Activated T-cell treated with anti-CD3 and anti-CD28 coated beads, Interleukin-2, amount 50 U/mL, for 24 hours (primary cell): Measurements from ENCODE around the gene AMPD3.

ENCODE experiments used
- DNase-seq: peaks from one replicate; pipeline ENCODE4 v3.0.0-alpha.2; 2020
- H3K27ac Mint-ChIP-seq: 2 replicates; pipeline ENCODE4 v1.8.0; 2020; ENCODE audit warnings: mild to moderate bottlenecking, mixed read lengths
- H3K27me3 Mint-ChIP-seq: 2 replicates; pipeline ENCODE4 v1.8.0; 2020; ENCODE audit warnings: mixed read lengths
- H3K36me3 Mint-ChIP-seq: 2 replicates; pipeline ENCODE4 v1.8.0; 2020; ENCODE audit warnings: low read depth, mixed read lengths
- H3K4me1 Mint-ChIP-seq: 2 replicates; pipeline ENCODE4 v1.8.0; 2020; ENCODE audit warnings: low read depth, mixed read lengths
- H3K4me3 Mint-ChIP-seq: 2 replicates; pipeline ENCODE4 v1.8.0; 2020; ENCODE audit warnings: mild to moderate bottlenecking, moderate library complexity, mixed read lengths
- H3K9me3 Mint-ChIP-seq: 2 replicates; pipeline ENCODE4 v1.8.0; 2020; ENCODE audit warnings: mixed read lengths

The AMPD3 gene

GRCh38 chr11:10462746-10463300 is 7.8 kb downstream of the AMPD3 start:
- no peaks in the 10 kb centered on the region for H3K27me3 Mint-ChIP-seq
- H3K9me3 Mint-ChIP-seq, result no peaks in the 10 kb centered on the region
- no peak overlapping the region for H3K4me3 Mint-ChIP-seq
- no peak overlapping the region for H3K27ac Mint-ChIP-seq
- peaks cover 24% of the 10 kb centered on the region for H3K4me1 Mint-ChIP-seq
- H3K36me3 Mint-ChIP-seq, result peaks cover 60% of the 10 kb centered on the region
- no peak for DNase-seq

- H3K9me3 Mint-ChIP-seq, result no peaks in the 10 kb centered on the region
- peaks cover 8% of the 10 kb centered on the region for H3K4me1 Mint-ChIP-seq
- H3K27me3 Mint-ChIP-seq, result no peaks in the 10 kb centered on the region
- no peak overlapping the region for H3K27ac Mint-ChIP-seq
- peaks cover 31% of the 10 kb centered on the region for H3K36me3 Mint-ChIP-seq
- no peak overlapping the region for H3K4me3 Mint-ChIP-seq
- no peak for DNase-seq
Measured at GRCh38 chr11:10473371-10473770, 18.3 kb downstream of the AMPD3 start.

GRCh38 chr11:10474551-10474950 is 19.5 kb downstream of the AMPD3 start:
- no peak overlapping the region for H3K4me3 Mint-ChIP-seq
- H3K36me3 Mint-ChIP-seq, result peaks cover 42% of the 10 kb centered on the region
- H3K4me1 Mint-ChIP-seq, result peaks cover 3% of the 10 kb centered on the region
- H3K9me3 Mint-ChIP-seq, result no peaks in the 10 kb centered on the region
- H3K27ac Mint-ChIP-seq, result peak overlapping the region; percentile 15
- DNase-seq, result no peak
- no peaks in the 10 kb centered on the region for H3K27me3 Mint-ChIP-seq

GRCh38 chr11:10476342-10476741 is 21.3 kb downstream of the AMPD3 start:
- H3K4me3 Mint-ChIP-seq, result no peak overlapping the region
- peaks cover 55% of the 10 kb centered on the region for H3K36me3 Mint-ChIP-seq
- no peaks in the 10 kb centered on the region for H3K9me3 Mint-ChIP-seq
- peak overlapping the region; percentile 60 for H3K27ac Mint-ChIP-seq
- no peaks in the 10 kb centered on the region for H3K27me3 Mint-ChIP-seq
- H3K4me1 Mint-ChIP-seq, result peaks cover 3% of the 10 kb centered on the region
- DNase-seq, result no peak

- no peak for DNase-seq
Measured at GRCh38 chr11:10476927-10477689, 22.0 kb downstream of the AMPD3 start.

GRCh38 chr11:10477690-10478046 is 22.6 kb downstream of the AMPD3 start:
- Mint-ChIP-seq H3K4me3 (no peak overlapping the region), H3K4me1 (peaks cover 3% of the 10 kb centered on the region), H3K27me3 (no peaks in the 10 kb centered on the region), H3K9me3 (no peaks in the 10 kb centered on the region), H3K36me3 (peaks cover 64% of the 10 kb centered on the region), H3K27ac (no peak overlapping the region)
- no peak for DNase-seq

More at GRCh38 chr11:10476927-10477689, 22.0 kb downstream of the AMPD3 start:
- peaks cover 61% of the 10 kb centered on the region for H3K36me3 Mint-ChIP-seq
- peaks cover 3% of the 10 kb centered on the region for H3K4me1 Mint-ChIP-seq
- no peak overlapping the region for H3K4me3 Mint-ChIP-seq
- H3K9me3 Mint-ChIP-seq, result no peaks in the 10 kb centered on the region
- H3K27ac Mint-ChIP-seq, result peak overlapping the region; percentile 60
- no peaks in the 10 kb centered on the region for H3K27me3 Mint-ChIP-seq

- Mint-ChIP-seq H3K27me3 (no peaks in the 10 kb centered on the region), H3K36me3 (peaks cover 68% of the 10 kb centered on the region), H3K9me3 (no peaks in the 10 kb centered on the region), H3K4me3 (no peak overlapping the region), H3K4me1 (peaks cover 3% of the 10 kb centered on the region), H3K27ac (peak overlapping the region; percentile 45)
- no peak for DNase-seq
Measured at GRCh38 chr11:10478066-10478465, 23.0 kb downstream of the AMPD3 start.

- Mint-ChIP-seq H3K4me1 (peaks cover 3% of the 10 kb centered on the region), H3K27me3 (no peaks in the 10 kb centered on the region), H3K4me3 (no peak overlapping the region), H3K36me3 (peaks cover 65% of the 10 kb centered on the region), H3K9me3 (no peaks in the 10 kb centered on the region), H3K27ac (no peak overlapping the region)
- DNase-seq, result peak; percentile 14
Measured at GRCh38 chr11:10478574-10479550, 23.8 kb downstream of the AMPD3 start.

- H3K4me3 Mint-ChIP-seq, result no peak overlapping the region
- DNase-seq, result peak; percentile 12
- H3K27me3 Mint-ChIP-seq, result no peaks in the 10 kb centered on the region
- peaks cover 3% of the 10 kb centered on the region for H3K4me1 Mint-ChIP-seq
- peak overlapping the region; percentile 40 for H3K27ac Mint-ChIP-seq
- H3K9me3 Mint-ChIP-seq, result no peaks in the 10 kb centered on the region
- H3K36me3 Mint-ChIP-seq, result peaks cover 66% of the 10 kb centered on the region
Measured at GRCh38 chr11:10480026-10480425, 25.0 kb downstream of the AMPD3 start.

- Mint-ChIP-seq H3K27ac (no peak overlapping the region), H3K4me1 (peaks cover 3% of the 10 kb centered on the region), H3K27me3 (no peaks in the 10 kb centered on the region), H3K4me3 (no peak overlapping the region), H3K9me3 (no peaks in the 10 kb centered on the region), H3K36me3 (peaks cover 64% of the 10 kb centered on the region)
- DNase-seq, result no peak
Measured at GRCh38 chr11:10480760-10481159, 25.7 kb downstream of the AMPD3 start.

GRCh38 chr11:10481560-10482349 is 26.7 kb downstream of the AMPD3 start:
- Mint-ChIP-seq H3K36me3 (peaks cover 67% of the 10 kb centered on the region), H3K4me3 (no peak overlapping the region), H3K4me1 (peaks cover 3% of the 10 kb centered on the region), H3K9me3 (no peaks in the 10 kb centered on the region), H3K27me3 (no peaks in the 10 kb centered on the region), H3K27ac (peak overlapping the region; percentile 42)
- peak; percentile 2 for DNase-seq

- Mint-ChIP-seq H3K27ac (no peak overlapping the region), H3K4me3 (no peak overlapping the region), H3K27me3 (no peaks in the 10 kb centered on the region), H3K36me3 (peaks cover 75% of the 10 kb centered on the region), H3K4me1 (peaks cover 3% of the 10 kb centered on the region), H3K9me3 (no peaks in the 10 kb centered on the region)
- DNase-seq, result peak; percentile 3
Measured at GRCh38 chr11:10483174-10483573, 28.1 kb downstream of the AMPD3 start.

GRCh38 chr11:10483584-10483983 is 28.5 kb downstream of the AMPD3 start:
- H3K4me3 Mint-ChIP-seq, result no peak overlapping the region
- no peaks in the 10 kb centered on the region for H3K27me3 Mint-ChIP-seq
- no peak overlapping the region for H3K27ac Mint-ChIP-seq
- H3K9me3 Mint-ChIP-seq, result no peaks in the 10 kb centered on the region
- peaks cover 8% of the 10 kb centered on the region for H3K4me1 Mint-ChIP-seq
- peak; percentile 13 for DNase-seq
- H3K36me3 Mint-ChIP-seq, result peaks cover 75% of the 10 kb centered on the region
